GM12891 (cell line): ENCODE results near the gene DMXL1.

ENCODE experiments used
- PAX5 ChIP-seq: IDR thresholded peaks from 2 replicates; pipeline ENCODE4 v1.6.1; 2011; ENCODE audit warnings: low read length, moderate library complexity, mild to moderate bottlenecking; ENCODE audit not compliant: insufficient read depth, severe bottlenecking
- POLR2AphosphoS5 ChIP-seq: IDR thresholded peaks from 2 replicates; pipeline ENCODE4 v1.6.1; 2011; ENCODE audit warnings: low read depth, low read length, control low read depth
- TAF1 ChIP-seq: IDR thresholded peaks from 2 replicates; pipeline ENCODE4 v1.6.1; 2011; ENCODE audit warnings: low read depth, low read length, control low read depth

DNA sequence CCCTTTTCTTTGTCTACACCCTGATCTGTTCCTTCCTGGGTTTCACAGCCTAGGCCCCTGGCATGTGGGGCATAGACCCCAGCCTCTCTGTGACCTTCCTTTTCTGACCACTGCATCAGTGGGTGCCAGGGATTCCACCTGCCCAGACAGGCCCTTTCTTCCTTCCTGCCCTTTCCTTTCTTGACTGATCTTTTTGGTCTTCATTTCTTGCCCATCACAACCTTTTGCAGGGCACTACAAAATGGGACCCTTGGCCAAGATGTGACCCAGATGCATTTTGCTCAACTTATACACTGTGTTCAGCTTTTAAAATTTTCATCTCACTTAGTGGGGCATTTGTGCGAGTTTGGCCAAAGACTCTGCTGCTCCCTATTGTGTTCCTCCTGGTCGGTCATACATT is 211.7 kb downstream of the DMXL1 start:
- TF ChIP-seq POLR2AphosphoS5 (no peak), PAX5 (no peak), TAF1 (no peak)
